Smooth muscle cell (in vitro differentiated cells): ENCODE results near the gene CADPS2. TPM values are rescaled to one million over a fixed set of nuclear protein-coding genes. Genes with fewer than 3 reads are reported as not detected.

Experiments
- DNase-seq: peaks from one replicate; lab custom pipeline; 2025; ENCODE audit not compliant: unreplicated experiment; lab: John Stamatoyannopoulos, UW
- H2AFZ ChIP-seq: fragments of 200-600 bp; sonication (generic); 2 replicates; pipeline ENCODE4 v1.6.0; 2016; ENCODE audit warnings: antibody characterized with exemption, low read depth, mild to moderate bottlenecking
- H3F3A ChIP-seq: fragments of 200-600 bp; sonication (generic); 2 replicates; pipeline ENCODE4 v1.6.0; 2017; ENCODE audit warnings: antibody characterized with exemption, low read depth
- H3K27ac ChIP-seq: fragments of 200-600 bp; sonication (generic); 2 replicates; pipeline ENCODE4 v1.5.1; 2016; ENCODE audit warnings: low read depth, mild to moderate bottlenecking
- H3K27me3 ChIP-seq: fragments of 200-600 bp; sonication (generic); 2 replicates; pipeline ENCODE4 v1.6.1; 2016; ENCODE audit warnings: low read depth, mild to moderate bottlenecking
- H3K36me3 ChIP-seq: fragments of 200-600 bp; sonication (generic); 2 replicates; pipeline ENCODE4 v1.5.1; 2016; ENCODE audit warnings: low read depth
- H3K4me1 ChIP-seq: fragments of 200-600 bp; sonication (generic); 2 replicates; pipeline ENCODE4 v1.5.1; 2016; ENCODE audit warnings: low read depth
- H3K4me2 ChIP-seq: fragments of 200-600 bp; sonication (generic); 2 replicates; pipeline ENCODE4 v1.6.0; 2016; ENCODE audit warnings: mild to moderate bottlenecking
- H3K4me3 ChIP-seq: fragments of 200-600 bp; sonication (generic); 2 replicates; pipeline ENCODE4 v1.5.1; 2016; ENCODE audit warnings: mild to moderate bottlenecking
- H3K79me2 ChIP-seq: fragments of 200-600 bp; sonication (generic); 2 replicates; pipeline ENCODE4 v1.6.0; 2016; ENCODE audit warnings: low read depth, mild to moderate bottlenecking
- H3K9ac ChIP-seq: fragments of 200-600 bp; sonication (generic); 2 replicates; pipeline ENCODE4 v1.6.0; 2016; ENCODE audit warnings: low read depth
- H3K9me3 ChIP-seq: fragments of 200-600 bp; sonication (generic); replicated peaks from 2 replicates; pipeline ENCODE4 v1.5.1; 2016; ENCODE audit warnings: low read depth
- H4K20me1 ChIP-seq: fragments of 200-600 bp; sonication (generic); 2 replicates; pipeline ENCODE4 v1.6.0; 2016; ENCODE audit warnings: low read depth
- WGBS: methylation state at CpG from one replicate; pipeline ENCODE4 v1.1.7; 2016; ENCODE audit warnings: low lambda C conversion rate; 5-methylcytosine and 5-hydroxymethylcytosine counted together
- polyA plus RNA-seq: library from polyadenylated mRNA; unstranded; fragments of >200 nt; fragmentation: Nextera tagmentation; extraction: Ambion mirVana; gene quantifications from 2 replicates; pipeline ENCODE4 v1.2.1, GENCODE V29; 2016
- total RNA-seq: library from RNA; depleted of rRNA; stranded (reverse); fragments of >200 nt; gene quantifications from 2 replicates; pipeline ENCODE4 v1.2.3, GENCODE V29; 2014
- TF ChIP-seq, protein P1 (sequence below): fragments of 200-600 bp; sonication (generic); IDR thresholded peaks from 2 replicates; pipeline ENCODE4 v1.5.1; 2017; ENCODE audit warnings: borderline replicate concordance, mild to moderate bottlenecking, antibody characterized with exemption; ENCODE audit not compliant: insufficient read depth, poor library complexity, severe bottlenecking

The CADPS2 gene
- 15.6 and 21.2 TPM in 2 replicates for total RNA-seq
- 7.3 and 8.5 TPM in 2 replicates for polyA plus RNA-seq

DNA sequence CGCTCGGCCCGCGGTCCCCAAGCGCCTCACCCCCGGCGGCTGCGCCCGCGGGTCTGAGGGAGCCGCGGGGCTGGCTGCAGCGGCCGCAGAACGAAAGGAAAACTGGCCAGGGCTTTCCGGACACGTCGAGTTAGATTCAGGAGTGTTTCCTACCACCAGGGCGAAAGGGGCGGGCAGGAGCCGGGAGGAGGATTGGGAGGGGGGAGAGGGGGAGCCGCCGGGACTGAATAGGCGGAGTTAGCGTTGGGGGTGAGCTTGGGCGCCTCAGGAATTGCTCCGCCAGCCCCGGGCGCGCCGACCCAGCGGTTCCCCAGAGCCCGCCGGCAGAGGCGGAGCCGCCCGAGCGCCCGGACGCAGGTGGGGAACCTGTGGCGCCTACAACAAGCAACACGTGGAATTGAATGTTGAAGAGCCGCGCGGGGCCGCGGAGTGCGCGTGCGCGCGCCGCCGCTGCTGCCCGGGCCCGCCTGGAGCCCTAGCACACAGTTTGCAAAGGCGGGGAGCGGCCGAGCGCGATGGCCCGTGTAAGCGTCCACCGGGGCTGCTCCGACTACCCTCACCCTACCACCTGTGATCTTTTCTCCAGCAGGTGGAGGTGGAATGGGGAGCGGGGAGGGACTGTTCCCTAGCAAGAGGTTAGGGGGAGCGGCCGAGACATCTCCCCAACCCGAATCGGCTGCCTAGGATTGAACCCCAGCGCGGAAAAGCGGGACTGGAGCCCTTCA lies at the start of gene CADPS2:
CADPS2 (minus strand) TSS at position 104 of the 725 bp plus-strand sequence. CDS start 123 bp downstream, outside the sequence.
- TF ChIP-seq, protein P1, sequence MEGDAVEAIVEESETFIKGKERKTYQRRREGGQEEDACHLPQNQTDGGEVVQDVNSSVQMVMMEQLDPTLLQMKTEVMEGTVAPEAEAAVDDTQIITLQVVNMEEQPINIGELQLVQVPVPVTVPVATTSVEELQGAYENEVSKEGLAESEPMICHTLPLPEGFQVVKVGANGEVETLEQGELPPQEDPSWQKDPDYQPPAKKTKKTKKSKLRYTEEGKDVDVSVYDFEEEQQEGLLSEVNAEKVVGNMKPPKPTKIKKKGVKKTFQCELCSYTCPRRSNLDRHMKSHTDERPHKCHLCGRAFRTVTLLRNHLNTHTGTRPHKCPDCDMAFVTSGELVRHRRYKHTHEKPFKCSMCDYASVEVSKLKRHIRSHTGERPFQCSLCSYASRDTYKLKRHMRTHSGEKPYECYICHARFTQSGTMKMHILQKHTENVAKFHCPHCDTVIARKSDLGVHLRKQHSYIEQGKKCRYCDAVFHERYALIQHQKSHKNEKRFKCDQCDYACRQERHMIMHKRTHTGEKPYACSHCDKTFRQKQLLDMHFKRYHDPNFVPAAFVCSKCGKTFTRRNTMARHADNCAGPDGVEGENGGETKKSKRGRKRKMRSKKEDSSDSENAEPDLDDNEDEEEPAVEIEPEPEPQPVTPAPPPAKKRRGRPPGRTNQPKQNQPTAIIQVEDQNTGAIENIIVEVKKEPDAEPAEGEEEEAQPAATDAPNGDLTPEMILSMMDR = no peak
- Histone ChIP-seq H3K4me3 (peak within 1 kb of the TSS; percentile 98), H3K9ac (peak within 1 kb of the TSS; percentile 55), H3K4me1 (peaks cover 21% of the 10 kb centered on the region), H3K4me2 (peak within 1 kb of the TSS; percentile 96), H4K20me1 (no peaks in the 10 kb centered on the region), H3K9me3 (no peaks in the 10 kb centered on the region), H3K27me3 (peaks cover 3% of the 10 kb centered on the region), H3K36me3 (no peaks in the 10 kb centered on the region), H3F3A (no peaks in the 10 kb centered on the region), H2AFZ (peak within 1 kb of the TSS; percentile 98), H3K79me2 (no peaks in the 10 kb centered on the region), H3K27ac (peak within 1 kb of the TSS; percentile 45)
- DNase-seq = peak; percentile 86
- WGBS = under 1% methylated on average over 73 of the region's 73 CpGs

DNA sequence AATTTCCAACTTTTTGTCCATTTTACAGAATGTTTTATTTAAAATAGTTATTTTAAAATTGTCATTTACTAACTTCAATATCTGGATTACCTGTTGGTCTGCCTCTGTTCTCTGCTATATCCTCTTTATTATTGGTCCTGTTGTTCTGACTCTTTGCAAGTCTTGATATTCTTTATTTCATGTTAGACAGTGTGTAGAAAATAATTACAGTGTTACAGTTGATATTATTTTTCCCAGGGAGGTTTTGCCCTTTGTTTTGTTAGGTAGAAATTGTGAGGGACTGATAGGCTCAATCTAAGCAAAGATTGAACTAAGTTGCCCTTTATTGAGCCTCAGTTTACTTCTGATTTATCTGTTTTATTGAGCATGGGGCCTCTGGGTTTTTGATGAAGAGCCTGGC lies 49.4 kb upstream of the CADPS2 start:
- Histone ChIP-seq H3K27me3 (no peaks in the 10 kb centered on the region), H3K4me2 (no peak overlapping the region), H3K9me3 (no peaks in the 10 kb centered on the region), H4K20me1 (no peaks in the 10 kb centered on the region), H3K9ac (no peak overlapping the region), H3K36me3 (no peaks in the 10 kb centered on the region), H3K79me2 (no peaks in the 10 kb centered on the region), H3K27ac (no peak overlapping the region), H3K4me1 (no peaks in the 10 kb centered on the region), H2AFZ (no peak overlapping the region), H3F3A (no peaks in the 10 kb centered on the region), H3K4me3 (no peak overlapping the region)
- TF ChIP-seq, protein P1 = no peak
- no peak for DNase-seq

DNA sequence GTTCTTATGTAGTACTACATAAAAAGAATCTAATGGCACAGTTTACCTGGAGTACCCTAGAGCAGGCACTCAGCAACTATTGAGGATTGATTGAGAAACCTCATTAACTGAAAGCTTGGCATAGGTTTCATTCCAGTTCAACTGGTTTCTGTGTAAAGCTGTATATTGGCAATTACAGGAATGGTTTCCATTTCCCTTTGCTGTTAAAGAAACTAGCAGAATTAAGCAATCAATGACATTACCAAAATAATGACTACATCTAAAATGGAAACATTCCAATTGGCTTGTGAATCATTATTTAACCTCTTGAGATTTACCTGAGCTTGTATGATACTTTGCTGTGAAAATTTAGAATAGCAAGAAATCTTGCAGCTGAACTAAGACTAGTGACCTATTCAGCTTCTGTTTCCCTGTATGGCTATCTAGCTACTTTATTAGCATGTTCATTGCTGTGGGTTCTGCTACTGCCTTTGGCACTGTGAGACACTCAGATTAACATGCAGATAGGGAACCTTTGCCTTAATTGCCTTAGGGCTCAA lies 33.5 kb upstream of the CADPS2 start:
- no peaks in the 10 kb centered on the region for H4K20me1 ChIP-seq
- no peak overlapping the region for H2AFZ ChIP-seq
- no peak overlapping the region for H3K4me3 ChIP-seq
- DNase-seq = no peak
- H3F3A ChIP-seq = no peaks in the 10 kb centered on the region
- no peaks in the 10 kb centered on the region for H3K9me3 ChIP-seq
- no peaks in the 10 kb centered on the region for H3K36me3 ChIP-seq
- H3K27me3 ChIP-seq = no peaks in the 10 kb centered on the region
- no peaks in the 10 kb centered on the region for H3K4me1 ChIP-seq
- TF ChIP-seq, protein P1 = no peak
- H3K79me2 ChIP-seq = no peaks in the 10 kb centered on the region
- no peak overlapping the region for H3K27ac ChIP-seq
- H3K9ac ChIP-seq = no peak overlapping the region
- no peak overlapping the region for H3K4me2 ChIP-seq

DNA sequence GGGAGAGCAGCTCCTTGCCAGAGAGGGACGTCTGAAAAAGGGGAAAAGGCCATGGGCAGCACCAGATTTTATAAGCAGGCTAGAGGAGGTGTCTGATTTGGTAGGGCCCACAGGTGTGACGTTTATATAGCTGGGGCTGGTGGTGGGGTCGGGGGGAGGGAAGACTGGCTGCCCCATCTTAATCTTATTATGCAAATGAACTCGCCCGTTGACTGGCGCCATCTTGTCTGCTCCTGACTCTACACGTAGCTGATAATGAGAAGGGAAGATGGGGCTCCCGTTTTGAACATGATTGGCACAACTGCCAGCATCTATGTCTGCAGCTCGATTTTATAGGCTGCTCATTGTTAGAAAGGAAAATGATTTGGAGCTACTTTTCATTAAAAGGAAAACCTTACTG lies 28.6 kb upstream of the CADPS2 start:
- Histone ChIP-seq H3K4me1 (no peaks in the 10 kb centered on the region), H3K9me3 (no peaks in the 10 kb centered on the region), H3K36me3 (no peaks in the 10 kb centered on the region), H3K27ac (no peak overlapping the region), H3K79me2 (no peaks in the 10 kb centered on the region), H3K4me3 (no peak overlapping the region), H3K4me2 (no peak overlapping the region), H4K20me1 (no peaks in the 10 kb centered on the region), H2AFZ (no peak overlapping the region), H3F3A (no peaks in the 10 kb centered on the region), H3K27me3 (no peaks in the 10 kb centered on the region), H3K9ac (no peak overlapping the region)
- WGBS = 93% methylated on average over 9 of the region's 9 CpGs
- TF ChIP-seq, protein P1 = no peak
- DNase-seq = no peak
